Activated effector memory CD4-positive, alpha-beta T cell treated with anti-CD3 and anti-CD28 coated beads, Interleukin-2, amount 50 U/mL, for 16 hours (primary cell): ENCODE results near the gene TMOD4.

Source experiments
- DNase-seq: peaks from one replicate; pipeline ENCODE4 v3.0.0-alpha.2; 2020

Gene TMOD4

GRCh38 chr1:151137789-151138188 is 38.0 kb downstream of the TMOD4 start:
- DNase-seq: no peak

GRCh38 chr1:151135433-151136385 is 40.1 kb downstream of the TMOD4 start:
- DNase-seq: no peak

DNA sequence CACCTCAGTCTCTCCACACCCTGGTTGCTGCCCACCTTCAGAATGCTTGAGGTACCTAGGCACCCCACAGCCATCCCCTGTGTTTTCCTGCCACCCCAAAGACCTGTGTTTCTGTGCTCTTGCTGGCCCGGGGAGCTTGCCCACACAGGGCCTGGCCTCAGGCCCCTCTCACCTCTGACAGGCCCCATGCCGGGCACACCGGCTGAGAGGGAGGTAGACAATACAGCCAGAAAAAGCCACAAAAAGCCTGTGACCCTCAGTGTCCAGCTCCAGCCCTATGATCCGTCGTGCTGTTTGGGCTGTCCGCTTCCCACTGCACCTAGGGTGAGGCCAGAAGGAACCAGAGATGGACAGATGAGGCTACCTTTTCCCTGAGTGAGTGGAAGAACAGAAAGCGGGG is 40.8 kb downstream of the TMOD4 start:
- DNase-seq: no peak

DNA sequence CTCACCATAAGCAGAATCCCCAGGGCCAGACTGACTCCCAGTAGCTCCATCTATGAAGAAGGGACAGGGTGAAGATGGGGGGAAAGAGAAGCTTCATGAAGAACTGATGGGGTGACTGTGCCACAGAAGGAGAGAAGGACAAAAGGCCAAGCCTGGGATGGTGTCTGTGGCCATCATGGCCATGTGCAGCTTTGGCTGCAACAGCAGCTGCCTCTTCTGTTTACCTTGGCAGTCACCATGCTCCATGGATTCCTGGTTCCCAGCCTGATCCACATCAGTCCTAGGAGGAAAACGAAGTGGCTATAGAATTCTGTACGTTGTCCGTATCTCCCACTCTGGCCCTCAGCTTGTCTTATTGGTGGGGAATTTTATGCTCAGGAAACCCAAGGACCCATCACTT is 41.4 kb downstream of the TMOD4 start:
- DNase-seq: no peak

DNA sequence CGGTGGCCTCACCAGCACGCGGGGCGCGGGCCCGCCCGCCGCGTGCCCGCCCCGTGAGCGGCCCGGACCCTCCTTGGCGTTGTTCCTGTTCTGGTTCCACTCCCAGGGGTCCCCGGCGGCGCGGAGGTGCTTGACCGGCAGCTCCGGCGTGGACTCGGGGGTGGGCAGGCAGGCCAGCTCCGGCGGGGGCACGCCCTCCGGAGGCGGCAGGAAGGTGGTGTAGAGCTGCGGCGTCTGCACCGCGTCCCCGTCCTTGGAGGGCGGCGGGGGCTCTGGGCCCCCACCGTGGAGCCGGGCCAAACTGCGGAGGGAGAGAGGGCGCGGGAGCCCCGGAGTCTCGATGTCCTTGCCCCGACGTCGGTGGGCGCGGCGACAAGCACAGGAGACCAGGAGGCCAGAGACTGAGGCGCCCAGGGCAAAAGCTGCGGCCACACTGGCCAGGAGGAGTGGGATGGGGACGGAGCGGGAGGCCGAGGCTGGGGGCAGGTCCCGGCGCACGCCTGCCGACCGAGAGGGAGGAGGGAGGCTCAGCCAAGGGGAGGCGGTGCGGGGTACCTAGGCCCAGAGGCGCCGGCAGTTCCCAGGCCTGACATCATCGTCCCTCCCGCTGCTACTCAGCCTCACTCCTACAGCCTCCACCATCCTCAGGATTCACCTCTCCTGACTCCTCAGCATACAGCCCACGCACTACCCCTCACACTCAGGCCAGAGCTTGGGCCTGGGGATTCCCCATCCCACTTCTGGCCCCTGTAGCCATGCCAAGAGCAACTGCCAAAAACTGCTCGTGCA is 42.6 kb downstream of the TMOD4 start:
- DNase-seq: no peak

DNA sequence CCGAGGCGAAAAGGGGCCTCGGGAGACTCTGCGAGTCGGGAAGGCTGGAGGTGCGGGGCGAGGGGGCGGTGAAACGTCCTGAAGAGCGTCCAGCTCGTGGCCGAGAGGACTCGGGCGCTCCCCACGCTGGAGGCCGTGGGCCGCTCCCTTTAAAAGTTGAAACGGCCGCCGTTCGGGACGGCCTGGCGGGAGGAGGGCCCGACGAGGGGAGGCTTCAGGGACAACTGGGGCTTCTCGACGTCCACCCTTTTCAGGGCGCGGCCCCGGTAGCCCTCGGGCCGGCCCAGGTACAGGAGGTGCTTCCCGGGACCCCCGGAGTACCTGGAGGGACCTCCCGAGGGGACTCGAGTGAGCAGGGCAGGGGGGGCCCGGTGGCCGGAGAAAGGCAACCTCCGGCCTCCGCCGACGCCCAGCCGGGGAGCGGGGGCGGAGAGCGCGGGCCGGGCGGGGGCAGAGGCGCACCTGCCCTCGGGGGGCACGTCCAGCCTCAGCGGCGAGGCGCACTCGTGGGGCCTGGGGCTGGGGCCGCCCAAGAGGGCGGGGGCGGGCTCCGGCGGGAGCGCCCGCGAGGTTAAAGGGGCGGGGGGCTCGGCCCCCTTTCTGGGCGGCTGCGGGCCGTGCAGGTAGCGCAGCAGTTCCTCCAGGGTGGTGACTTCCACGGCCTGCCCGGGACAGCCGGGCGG is 43.3 kb downstream of the TMOD4 start:
- no peak for DNase-seq

DNA sequence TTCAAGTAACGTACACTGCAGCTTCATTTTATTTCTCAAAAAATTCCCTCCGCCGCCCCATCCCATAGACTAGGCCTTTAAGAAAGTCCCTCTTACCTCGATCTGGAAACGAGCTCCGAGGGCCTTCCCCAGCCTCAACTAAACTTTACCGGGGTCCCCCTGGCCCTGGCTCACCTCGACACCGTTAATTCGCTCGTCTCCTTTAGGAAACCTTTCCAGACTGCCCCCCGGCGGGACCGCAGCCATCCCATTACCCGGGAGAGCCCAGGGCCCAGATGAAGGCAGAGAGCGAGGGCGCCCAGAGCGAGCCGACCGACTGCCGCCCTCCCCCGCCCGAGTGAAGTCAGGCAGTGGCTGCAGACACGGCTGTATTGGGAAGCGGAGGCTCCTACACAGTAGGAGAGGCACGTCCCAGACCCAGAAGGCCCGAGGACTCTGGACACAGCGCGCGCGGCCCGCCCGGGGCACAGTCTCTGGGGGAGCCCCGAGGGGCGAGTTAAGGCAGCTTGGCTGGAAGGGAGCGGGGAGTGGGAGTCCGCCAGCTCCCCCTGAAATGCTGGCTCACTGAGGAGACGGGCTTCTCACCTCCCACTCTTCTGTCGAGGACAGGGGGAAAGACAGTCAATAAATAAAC is 44.0 kb downstream of the TMOD4 start:
- DNase-seq: no peak

GRCh38 chr1:151130987-151131586 is 44.7 kb downstream of the TMOD4 start:
- DNase-seq: peak; percentile 87

DNA sequence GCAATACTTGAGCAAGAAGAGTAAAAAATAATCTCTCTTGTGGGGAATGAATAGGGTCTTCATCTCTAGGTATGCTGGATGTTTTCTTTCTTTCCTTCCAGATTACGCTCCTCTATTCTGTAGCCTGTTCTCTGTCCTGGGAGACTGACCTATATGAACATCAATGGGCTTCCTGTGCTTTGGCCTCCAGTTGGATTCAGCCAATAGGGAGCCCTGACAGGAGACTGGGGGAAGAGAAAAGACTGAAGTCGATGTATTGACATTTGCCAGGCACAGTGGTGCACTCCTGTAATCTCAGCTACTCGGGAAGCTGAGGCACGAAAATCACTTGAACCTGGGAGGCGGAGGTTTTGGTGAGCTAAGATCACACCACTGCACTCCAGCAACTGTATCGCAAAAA is 47.0 kb downstream of the TMOD4 start:
- no peak for DNase-seq

DNA sequence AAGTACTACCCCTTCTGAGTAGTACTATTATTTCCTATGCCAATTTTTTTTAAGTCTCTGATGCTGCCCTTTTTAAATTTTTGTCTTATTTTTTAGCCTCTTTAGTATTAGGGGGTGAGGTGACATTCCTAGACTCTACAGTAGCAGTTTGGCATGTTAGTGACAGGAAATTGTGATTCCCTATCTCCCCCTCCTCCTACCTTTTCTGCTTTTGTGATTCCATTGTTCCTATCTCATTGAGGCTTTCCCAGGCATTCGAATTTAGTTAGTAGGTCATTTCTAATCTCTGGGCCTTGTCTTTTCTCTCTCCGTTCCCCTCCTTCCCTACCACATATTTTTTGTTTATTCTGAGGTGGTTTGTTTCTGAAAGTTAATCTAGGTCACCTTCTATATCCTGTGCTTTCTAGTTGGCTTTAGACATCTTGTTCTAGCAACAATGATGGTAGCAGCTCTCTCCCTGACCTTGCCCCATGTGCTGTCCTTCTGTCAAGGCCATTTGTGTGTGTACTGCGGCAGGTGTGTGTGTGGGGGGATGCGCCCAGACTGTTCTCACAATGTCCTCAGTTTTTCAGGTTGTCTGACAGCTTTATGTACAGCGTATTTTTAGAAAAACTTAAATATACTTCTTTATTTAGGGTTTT is 50.9 kb downstream of the TMOD4 start:
- no peak for DNase-seq
